PFSK-1 (cell line): ENCODE measurements around the gene ITGB3BP.

ENCODE experiments used
- FOXP2 ChIP-seq: optimal IDR thresholded peaks from 2 replicates; pipeline ENCODE3; 2011; ENCODE audit warnings: borderline replicate concordance, control low read depth, inconsistent platforms; ENCODE audit not compliant: insufficient read depth; ENCODE audit errors: extremely low read length, extremely low read depth
- POLR2AphosphoS5 ChIP-seq: IDR thresholded peaks from 2 replicates; pipeline ENCODE4 v1.6.1; 2012; ENCODE audit warnings: low read depth, mild to moderate bottlenecking, control low read depth, low read length, moderate library complexity
- REST ChIP-seq, 2 experiments: IDR thresholded peaks; 2 replicates each; pipeline versions ENCODE4 v1.6.1 to v1.8.0; 2011 to 2012; ENCODE audit warnings: low read depth in 2 of 2, low read length in 2 of 2, control low read depth in 1 of 2, inconsistent platforms in 1 of 2, mild to moderate bottlenecking in 1 of 2, moderate library complexity in 1 of 2; ENCODE audit not compliant: insufficient read depth in 1 of 2
- SIN3A ChIP-seq: IDR thresholded peaks from 2 replicates; pipeline ENCODE4 v1.6.1; 2012; ENCODE audit warnings: mild to moderate bottlenecking, low read length, moderate library complexity, borderline replicate concordance; ENCODE audit not compliant: insufficient read depth
- TAF1 ChIP-seq: IDR thresholded peaks from 2 replicates; pipeline ENCODE4 v1.6.1; 2012; ENCODE audit warnings: low read length, control low read depth, borderline replicate concordance; ENCODE audit not compliant: insufficient read depth

The ITGB3BP gene

GRCh38 chr1:63557365-63557987 lies 34.5 kb upstream of the ITGB3BP start:
- TF ChIP-seq TAF1 (no peak), FOXP2 (no peak), SIN3A (no peak), POLR2AphosphoS5 (no peak), REST (IDR thresholded peaks at IDR 0.05; ENCODE audit: insufficient read depth in 1 of 2, low read depth in 2 of 2, low read length in 2 of 2) (no peak)

DNA sequence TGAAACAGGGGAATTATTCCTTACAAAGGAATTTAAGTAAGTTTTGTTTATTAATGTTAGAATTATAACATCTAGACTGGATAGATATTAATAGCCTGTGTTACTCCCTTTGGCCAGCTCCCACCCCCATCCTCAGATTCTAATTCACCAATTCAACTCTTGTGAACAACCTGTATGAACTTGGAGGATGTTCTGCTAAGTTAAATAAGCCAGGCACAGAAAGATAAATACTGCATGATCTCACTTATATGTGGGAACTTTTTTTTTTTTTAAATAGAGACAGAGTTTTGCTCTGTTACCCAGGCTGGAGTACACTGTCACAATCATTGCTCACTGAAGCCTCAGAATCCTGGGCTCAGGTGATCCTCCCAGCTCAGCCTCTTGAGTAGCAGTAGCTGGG lies 32.5 kb upstream of the ITGB3BP start:
- TF ChIP-seq FOXP2 (no peak), POLR2AphosphoS5 (no peak), TAF1 (no peak), REST (IDR thresholded peaks at IDR 0.05; ENCODE audit: insufficient read depth in 1 of 2, low read depth in 2 of 2, low read length in 2 of 2) (no peak), SIN3A (no peak)

DNA sequence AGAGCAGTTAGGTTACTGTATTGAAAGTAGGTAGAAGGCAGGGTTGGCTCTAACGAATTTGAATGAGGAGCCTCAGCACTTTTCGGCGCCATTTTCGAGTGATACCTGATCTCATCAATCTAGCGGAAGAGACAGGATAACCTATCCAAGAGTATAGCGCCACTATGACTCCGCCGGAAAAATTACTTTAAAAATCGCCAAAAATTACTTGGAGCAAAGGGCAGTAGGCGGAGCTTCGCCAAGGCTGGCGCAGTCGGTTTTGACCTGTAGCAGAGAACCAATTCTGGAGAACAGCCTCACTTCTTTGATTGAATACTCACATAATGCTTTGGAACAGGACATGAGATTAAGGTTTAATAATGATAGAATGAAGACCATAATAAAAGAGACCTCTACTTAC lies 25.9 kb upstream of the ITGB3BP start:
- TF ChIP-seq POLR2AphosphoS5: no peak
- no peak for TF ChIP-seq SIN3A
- TF ChIP-seq FOXP2: no peak
- TF ChIP-seq REST (IDR thresholded peaks at IDR 0.05; ENCODE audit: insufficient read depth in 1 of 2, low read depth in 2 of 2, low read length in 2 of 2): no peak
- no peak for TF ChIP-seq TAF1

DNA sequence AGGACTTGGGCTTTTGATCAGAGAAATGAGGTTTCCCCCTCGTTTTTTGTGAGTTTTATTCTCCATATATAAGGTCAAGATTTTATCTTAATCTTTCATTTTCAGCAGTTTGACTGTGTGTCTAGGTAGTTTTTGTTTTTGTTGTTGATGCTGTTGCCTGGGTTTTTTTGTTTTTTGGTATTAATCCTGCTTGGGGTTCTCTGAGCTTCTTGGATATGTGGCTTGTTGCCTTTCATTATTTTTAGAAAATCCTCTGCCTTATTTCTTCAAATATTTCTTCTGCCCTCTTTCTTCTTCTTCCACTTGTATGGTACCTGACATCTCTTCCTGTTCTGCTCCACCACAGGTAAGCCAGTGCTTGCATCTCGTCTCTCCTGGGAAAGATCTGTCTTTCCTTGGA lies 25.3 kb upstream of the ITGB3BP start:
- TF ChIP-seq TAF1: no peak
- no peak for TF ChIP-seq SIN3A
- TF ChIP-seq FOXP2: no peak
- TF ChIP-seq REST (IDR thresholded peaks at IDR 0.05; ENCODE audit: insufficient read depth in 1 of 2, low read depth in 2 of 2, low read length in 2 of 2): no peak
- no peak for TF ChIP-seq POLR2AphosphoS5
